Stomach (tissue), 4 donors: ENCODE measurements around the gene PCDHGA10.

Experiments
- CTCF ChIP-seq, 7 experiments: fragments of 450-650 bp in 4 of 7; fragments of 200-600 bp in 3 of 7; sonication (generic) in 3 of 7; IDR thresholded peaks; one replicate each; pipeline ENCODE4 v1.5.1; 2016 to 2019; ENCODE audit warnings: antibody characterized with exemption in 7 of 7, control low read depth in 2 of 7, mild to moderate bottlenecking in 1 of 7
- EP300 ChIP-seq: sonication (generic); formaldehyde crosslinking; IDR thresholded peaks from one replicate; pipeline ENCODE4 v1.6.1; 2017; ENCODE audit warnings: antibody characterized with exemption
- POLR2A ChIP-seq, 4 donors: fragments of 450-650 bp; IDR thresholded peaks; one replicate each; pipeline ENCODE4 v1.6.1; 2016; ENCODE audit warnings: antibody characterized with exemption in 4 of 4, control low read depth in 2 of 4, mild to moderate bottlenecking in 1 of 4, moderate library complexity in 1 of 4
- POLR2AphosphoS5 ChIP-seq, 3 donors: sonication (generic); formaldehyde crosslinking; IDR thresholded peaks; one replicate each; pipeline ENCODE4 v1.6.1; 2016; ENCODE audit warnings: antibody characterized with exemption in 3 of 3

- no peak for TF ChIP-seq CTCF (IDR thresholded peaks at IDR 0.05)
- no peak for TF ChIP-seq POLR2A (IDR thresholded peaks at IDR 0.05)
- TF ChIP-seq EP300 = no peak
- TF ChIP-seq POLR2AphosphoS5 (IDR thresholded peaks at IDR 0.05) = no peak
Measured at GRCh38 chr5:141427783-141428426, 15.1 kb downstream of the PCDHGA10 start.
